Measurements from ENCODE around the gene CCNO. TPM values are rescaled to one million over a fixed set of nuclear protein-coding genes. Genes with fewer than 3 reads are reported as not detected.

CCNO gene
- total RNA-seq, 1 experiment from 2014 or later: 12.1 TPM

GRCh38 chr5:55236800-55237199 lies 3.4 kb upstream of the CCNO start (continued):
- TF ChIP-seq ELF1 (IDR thresholded peaks at IDR 0.05; ENCODE audit: borderline replicate concordance, low read depth) (no peak), POLR2A (IDR thresholded peaks at IDR 0.05; ENCODE audit: borderline replicate concordance, extremely low read depth, insufficient read depth, insufficient read length) (no peak), TCF7L2 (IDR thresholded peaks at IDR 0.05; ENCODE audit: borderline replicate concordance, extremely low read depth, insufficient read depth, insufficient read length) (no peak), CTCF (IDR thresholded peaks at IDR 0.05 in 2 of 3, conservative IDR thresholded peaks at IDR 0.05 in 1 of 3; ENCODE audit: borderline replicate concordance in 1 of 3, insufficient read depth in 1 of 3, low read depth in 2 of 3, low read length in 2 of 3) (no peak)

GRCh38 chr5:55234121-55234700 lies 803 bp upstream of the CCNO start:
- Histone ChIP-seq H3K27ac (ENCODE audit: low read depth, low read length) (peak overlapping the region; percentile 88), H3K36me3 (ENCODE audit: control insufficient read depth in 1 of 2, insufficient read depth in 2 of 2, low read length in 2 of 2) (no peaks in the 10 kb centered on the region), H3K9me2 (ENCODE audit: insufficient read depth) (no peaks in the 10 kb centered on the region), H3K4me2 (ENCODE audit: low read length) (peak overlapping the region; percentile 99), H2AFZ (ENCODE audit: low read depth, low read length, poor library complexity, severe bottlenecking) (peak overlapping the region; percentile 99), H3K27me3 (ENCODE audit: insufficient read depth, low read length) (no peaks in the 10 kb centered on the region), H3K79me2 (ENCODE audit: insufficient read depth, low read length) (no peaks in the 10 kb centered on the region), H3K9me3 (ENCODE audit: control insufficient read depth in 1 of 2, insufficient read depth in 1 of 2, low read depth in 1 of 2, low read length in 2 of 2) (no peaks in the 10 kb centered on the region), H4K20me1 (ENCODE audit: insufficient read depth) (no peaks in the 10 kb centered on the region), H3K4me1 (ENCODE audit: control insufficient read depth in 1 of 2, insufficient read depth in 2 of 2, low read length in 2 of 2) (peaks cover 10 to 28% of the 10 kb centered on the region in 2 experiments; a peak in 3 of 4 replicates), H3K4me3 (replicated peaks in 1 of 2; ENCODE audit: low read depth in 1 of 2, low read length in 2 of 2) (peak overlapping the region; percentile 64 to 94), H3K9ac (ENCODE audit: low read length) (peak overlapping the region; percentile 88)
- TF ChIP-seq CEBPB (IDR thresholded peaks at IDR 0.05; ENCODE audit: low read depth) (no peak), SP1 (IDR thresholded peaks at IDR 0.05; ENCODE audit: low read depth) (no peak), CBX3 (IDR thresholded peaks at IDR 0.05; ENCODE audit: low read depth) (no peak)
- POLR2A ChIA-PET: interaction anchor here (0.6 to 1.9 kb wide), 5 partner anchors 8 to 74 kb away, joined by 3 to 9 read pairs (median 4); partner anchors contain the start of genes DHX29 and MTREX
- DNase-seq (ENCODE audit: low read depth, low spot score): peak; percentile 12
- BruUV-seq (replicated peaks): TSS peak; percentile 37
- RAD21 ChIA-PET (ENCODE audit: low non-redundant PET in 1 of 2, low total read pairs in 2 of 2, uncharacterized antibody in 2 of 2, unreplicated experiment in 2 of 2): no interaction called here
- ATAC-seq: peak; percentile 27
- CTCF ChIA-PET: interaction anchor here (1.0 to 2.5 kb wide), 2 partner anchors 47 to 62 kb away, joined by 3 to 14 read pairs; partner anchors contain the start of gene CDC20B
- intact Hi-C loops (cut with micrococcal nuclease): no loop called here
